ENCODE data around the gene ARL6IP6. TPM values are rescaled to one million over a fixed set of nuclear protein-coding genes. Genes with fewer than 3 reads are reported as not detected.

The ARL6IP6 gene
- total and polyA plus RNA-seq, 10 of the 15 experiments (the other 5 are each of a cell fraction or from before 2014, with no cell fraction given) = 15.8 to 87.3 (median 28.4) TPM

GRCh38 chr2:152686321-152686720, 32.1 kb upstream of the ARL6IP6 start:
- no peak for DNase-seq (ENCODE audit: low read depth, low spot score)
- no peak overlapping the region for H3K4me2 ChIP-seq (ENCODE audit: control insufficient read depth, insufficient read depth)
- BruUV-seq (replicated peaks) = no TSS peak
- intact Hi-C loops (cut with micrococcal nuclease; ENCODE audit: unreplicated experiment) = no loop called here
- CTCF ChIA-PET = no interaction called here
- no peak overlapping the region for H3K27ac ChIP-seq (ENCODE audit: control insufficient read depth, insufficient read depth)
- H3K9me3 ChIP-seq (replicated peaks; ENCODE audit: control insufficient read depth, insufficient read depth, low read length) = no peaks in the 10 kb centered on the region; the same call in 2 of the 3 replicates
- POLR2A ChIA-PET = interaction anchor here (0.6 kb wide), 2 partner anchors 10 to 31 kb away, joined by 4 to 6 read pairs; partner anchors contain the start of gene PRPF40A
- no peak for ATAC-seq
- H3K9ac ChIP-seq (ENCODE audit: control insufficient read depth, insufficient read depth, low read length) = no peak overlapping the region
- RAD21 ChIA-PET (ENCODE audit: unreplicated experiment) = no interaction called here
- FAIRE-seq = no peak
- SMC1A ChIA-PET (ENCODE audit: uncharacterized antibody, unreplicated experiment) = interaction anchor here (0.8 to 1.1 kb wide), 2 partner anchors 26 to 56 kb away, joined by 3 to 4 read pairs; no protein-coding TSS in a partner anchor
- peaks cover 3 to 4% of the 10 kb centered on the region in 2 experiments; a peak in 3 of 4 replicates for H3K36me3 ChIP-seq (ENCODE audit: control insufficient read depth in 2 of 2, insufficient read depth in 2 of 2, low read length in 1 of 2)
- H3K4me3 ChIP-seq = no peak overlapping the region
- in situ Hi-C loops (cut with MboI) = no loop called here
- peaks cover 16% of the 10 kb centered on the region for H3K79me2 ChIP-seq (ENCODE audit: control insufficient read depth, insufficient read depth, low read length)
- no peak for TF ChIP-seq FOXK2 (IDR thresholded peaks at IDR 0.05)
- no peak for TF ChIP-seq EP300 (IDR thresholded peaks at IDR 0.05; ENCODE audit: borderline replicate concordance in 1 of 2, control insufficient read depth in 1 of 2, low read depth in 2 of 2, low read length in 2 of 2)
- TF ChIP-seq, protein P1, sequence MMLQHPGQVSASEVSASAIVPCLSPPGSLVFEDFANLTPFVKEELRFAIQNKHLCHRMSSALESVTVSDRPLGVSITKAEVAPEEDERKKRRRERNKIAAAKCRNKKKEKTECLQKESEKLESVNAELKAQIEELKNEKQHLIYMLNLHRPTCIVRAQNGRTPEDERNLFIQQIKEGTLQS (IDR thresholded peaks at IDR 0.05; ENCODE audit: borderline replicate concordance, extremely low read depth, low read depth, low read length) = no peak
- TF ChIP-seq PAX8 (IDR thresholded peaks at IDR 0.05) = no peak
- TF ChIP-seq BCLAF1 (IDR thresholded peaks at IDR 0.05) = no peak
- no peak for TF ChIP-seq RCOR1 (conservative IDR thresholded peaks at IDR 0.05; ENCODE audit: low read depth, low read length)
- TF ChIP-seq JUND (IDR thresholded peaks at IDR 0.05; ENCODE audit: low read depth, low read length) = no peak
- TF ChIP-seq KLF5 (IDR thresholded peaks at IDR 0.05; ENCODE audit: partially characterized antibody) = no peak
- TF ChIP-seq SUPT20H (IDR thresholded peaks at IDR 0.05; ENCODE audit: borderline replicate concordance, control insufficient read depth, low read depth, low read length) = no peak
- no peak for TF ChIP-seq ZNF24 (IDR thresholded peaks at IDR 0.05)
- H3K27me3 ChIP-seq (replicated peaks in 1 of 2; ENCODE audit: control insufficient read depth in 2 of 2, insufficient read depth in 2 of 2, low read length in 1 of 2) = no peaks in the 10 kb centered on the region
- H3K4me1 ChIP-seq (ENCODE audit: control insufficient read depth, insufficient read depth, low read length) = no peaks in the 10 kb centered on the region
- no peak overlapping the region for H2AFZ ChIP-seq (ENCODE audit: control insufficient read depth, low read depth, low read length)
- H4K20me1 ChIP-seq (ENCODE audit: control insufficient read depth, insufficient read depth) = no peaks in the 10 kb centered on the region
